ENCODE measurements around the gene GPBP1.

GRCh38 chr5:57277085-57277484 lies 103.2 kb downstream of the GPBP1 start:
- TF ChIP-seq, protein P1, sequence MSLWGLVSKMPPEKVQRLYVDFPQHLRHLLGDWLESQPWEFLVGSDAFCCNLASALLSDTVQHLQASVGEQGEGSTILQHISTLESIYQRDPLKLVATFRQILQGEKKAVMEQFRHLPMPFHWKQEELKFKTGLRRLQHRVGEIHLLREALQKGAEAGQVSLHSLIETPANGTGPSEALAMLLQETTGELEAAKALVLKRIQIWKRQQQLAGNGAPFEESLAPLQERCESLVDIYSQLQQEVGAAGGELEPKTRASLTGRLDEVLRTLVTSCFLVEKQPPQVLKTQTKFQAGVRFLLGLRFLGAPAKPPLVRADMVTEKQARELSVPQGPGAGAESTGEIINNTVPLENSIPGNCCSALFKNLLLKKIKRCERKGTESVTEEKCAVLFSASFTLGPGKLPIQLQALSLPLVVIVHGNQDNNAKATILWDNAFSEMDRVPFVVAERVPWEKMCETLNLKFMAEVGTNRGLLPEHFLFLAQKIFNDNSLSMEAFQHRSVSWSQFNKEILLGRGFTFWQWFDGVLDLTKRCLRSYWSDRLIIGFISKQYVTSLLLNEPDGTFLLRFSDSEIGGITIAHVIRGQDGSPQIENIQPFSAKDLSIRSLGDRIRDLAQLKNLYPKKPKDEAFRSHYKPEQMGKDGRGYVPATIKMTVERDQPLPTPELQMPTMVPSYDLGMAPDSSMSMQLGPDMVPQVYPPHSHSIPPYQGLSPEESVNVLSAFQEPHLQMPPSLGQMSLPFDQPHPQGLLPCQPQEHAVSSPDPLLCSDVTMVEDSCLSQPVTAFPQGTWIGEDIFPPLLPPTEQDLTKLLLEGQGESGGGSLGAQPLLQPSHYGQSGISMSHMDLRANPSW (CRISPR knock-in tag; conservative IDR thresholded peaks at IDR 0.05; ENCODE audit: low read depth), result no peak
- no peak for TF ChIP-seq ZNF512 (CRISPR knock-in tag; IDR thresholded peaks at IDR 0.05; ENCODE audit: borderline replicate concordance)
- TF ChIP-seq, protein P2, sequence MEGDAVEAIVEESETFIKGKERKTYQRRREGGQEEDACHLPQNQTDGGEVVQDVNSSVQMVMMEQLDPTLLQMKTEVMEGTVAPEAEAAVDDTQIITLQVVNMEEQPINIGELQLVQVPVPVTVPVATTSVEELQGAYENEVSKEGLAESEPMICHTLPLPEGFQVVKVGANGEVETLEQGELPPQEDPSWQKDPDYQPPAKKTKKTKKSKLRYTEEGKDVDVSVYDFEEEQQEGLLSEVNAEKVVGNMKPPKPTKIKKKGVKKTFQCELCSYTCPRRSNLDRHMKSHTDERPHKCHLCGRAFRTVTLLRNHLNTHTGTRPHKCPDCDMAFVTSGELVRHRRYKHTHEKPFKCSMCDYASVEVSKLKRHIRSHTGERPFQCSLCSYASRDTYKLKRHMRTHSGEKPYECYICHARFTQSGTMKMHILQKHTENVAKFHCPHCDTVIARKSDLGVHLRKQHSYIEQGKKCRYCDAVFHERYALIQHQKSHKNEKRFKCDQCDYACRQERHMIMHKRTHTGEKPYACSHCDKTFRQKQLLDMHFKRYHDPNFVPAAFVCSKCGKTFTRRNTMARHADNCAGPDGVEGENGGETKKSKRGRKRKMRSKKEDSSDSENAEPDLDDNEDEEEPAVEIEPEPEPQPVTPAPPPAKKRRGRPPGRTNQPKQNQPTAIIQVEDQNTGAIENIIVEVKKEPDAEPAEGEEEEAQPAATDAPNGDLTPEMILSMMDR (IDR thresholded peaks at IDR 0.05), result no peak
- no peak for TF ChIP-seq TCF7 (CRISPR knock-in tag; IDR thresholded peaks at IDR 0.05; ENCODE audit: low read depth)
- no peak for TF ChIP-seq SP1 (CRISPR knock-in tag; conservative IDR thresholded peaks at IDR 0.05)
- no peak for TF ChIP-seq ZNF138 (CRISPR knock-in tag; conservative IDR thresholded peaks at IDR 0.05)
- no peak for TF ChIP-seq NR2C2 (CRISPR knock-in tag; IDR thresholded peaks at IDR 0.05)
- no peak for TF ChIP-seq ZNF317 (CRISPR knock-in tag; IDR thresholded peaks at IDR 0.05; ENCODE audit: borderline replicate concordance, low read depth)
- TF ChIP-seq, protein P3, sequence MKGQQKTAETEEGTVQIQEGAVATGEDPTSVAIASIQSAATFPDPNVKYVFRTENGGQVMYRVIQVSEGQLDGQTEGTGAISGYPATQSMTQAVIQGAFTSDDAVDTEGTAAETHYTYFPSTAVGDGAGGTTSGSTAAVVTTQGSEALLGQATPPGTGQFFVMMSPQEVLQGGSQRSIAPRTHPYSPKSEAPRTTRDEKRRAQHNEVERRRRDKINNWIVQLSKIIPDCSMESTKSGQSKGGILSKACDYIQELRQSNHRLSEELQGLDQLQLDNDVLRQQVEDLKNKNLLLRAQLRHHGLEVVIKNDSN (CRISPR knock-in tag; IDR thresholded peaks at IDR 0.05), result no peak
- no peak for TF ChIP-seq USF2 (CRISPR knock-in tag; IDR thresholded peaks at IDR 0.05)
- TF ChIP-seq E2F1 (CRISPR knock-in tag; IDR thresholded peaks at IDR 0.05), result no peak
- TF ChIP-seq MAX (CRISPR knock-in tag; IDR thresholded peaks at IDR 0.05), result no peak
- no peak for TF ChIP-seq ZSCAN18 (CRISPR knock-in tag; IDR thresholded peaks at IDR 0.05)
- TF ChIP-seq NR3C1 (CRISPR knock-in tag; conservative IDR thresholded peaks at IDR 0.05; ENCODE audit: low read depth), result no peak
